GM19372 (cell line): Measurements from ENCODE around the gene HERPUD2.
"Not testable (repeated sequence)": the region's sequence is repeated elsewhere in the genome, so short reads cannot be mapped to it uniquely, and the experiment has no call there.

Experiments
- ATAC-seq: cut with Tn5 transposase; IDR thresholded peaks from one replicate; pipeline ENCODE4 v1.9.1; 2021; ENCODE audit warnings: mild to moderate bottlenecking, low read depth, moderate library complexity; ENCODE audit not compliant: unreplicated experiment

HERPUD2 gene

GRCh38 chr7:35681231-35682029 is 13.5 kb downstream of the HERPUD2 start:
- ATAC-seq: no peak

DNA sequence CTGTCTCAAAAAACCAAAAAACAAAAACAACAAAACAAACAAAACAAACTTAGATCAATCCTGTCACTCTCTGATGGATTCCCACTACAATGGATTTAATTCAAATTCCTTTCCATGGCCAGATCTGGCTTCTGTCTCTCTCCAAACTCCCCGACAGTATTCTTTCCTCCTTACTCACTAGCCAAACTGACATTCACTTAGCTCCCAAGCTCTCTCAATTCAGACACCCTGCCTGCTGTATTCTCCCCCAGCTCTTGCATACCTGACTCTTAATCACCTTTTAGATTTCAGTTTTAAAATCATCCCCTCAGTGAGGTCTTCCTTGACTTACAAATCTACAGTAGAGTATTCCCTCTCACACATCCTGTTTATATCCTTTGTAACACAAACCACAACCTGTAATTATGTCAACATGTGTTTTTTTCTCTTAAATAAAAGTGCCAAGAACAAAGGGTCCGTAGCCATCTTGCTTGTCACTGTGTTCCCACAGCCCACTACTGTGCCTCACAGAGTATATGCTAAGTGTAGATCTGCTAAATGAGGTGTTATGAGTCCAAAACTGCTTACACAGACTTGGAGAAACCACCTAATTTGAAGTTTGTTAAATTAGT is 14.4 kb downstream of the HERPUD2 start:
- no peak for ATAC-seq

DNA sequence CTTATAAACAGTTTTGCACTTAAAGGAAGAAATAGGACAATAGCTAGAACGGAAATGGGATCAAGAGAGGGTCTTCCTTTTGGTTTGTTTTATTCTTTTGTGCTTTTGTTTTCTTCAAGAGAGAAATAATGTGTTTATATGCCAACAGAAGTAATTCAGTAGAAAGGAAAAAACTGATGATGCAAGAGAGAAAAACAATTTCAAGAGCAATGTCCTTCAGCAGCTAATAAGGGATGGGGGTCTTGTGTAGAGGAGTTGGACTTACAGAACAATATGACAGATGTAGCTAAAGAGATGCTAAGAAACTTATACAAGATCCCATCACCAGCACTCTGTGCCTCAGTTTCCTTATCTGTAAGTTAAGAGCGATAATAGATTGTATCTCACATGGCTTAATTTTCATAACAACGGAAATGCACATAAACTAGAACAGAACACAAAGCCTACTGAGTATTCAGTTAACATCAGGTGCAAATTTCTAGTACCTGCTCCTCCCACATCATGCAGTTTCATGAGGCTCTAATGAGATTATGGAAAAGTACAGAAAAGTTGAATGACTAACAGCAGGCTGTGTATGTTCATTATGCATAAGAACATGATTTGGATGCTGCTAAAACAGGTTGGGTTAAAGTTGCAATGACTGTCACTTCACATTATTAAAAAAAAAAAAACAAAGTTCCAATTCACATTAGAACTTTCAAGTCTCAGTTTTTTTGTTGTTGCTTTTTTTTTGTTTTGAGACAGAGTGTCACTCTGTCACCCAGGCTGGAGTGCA is 17.2 kb downstream of the HERPUD2 start:
- no peak for ATAC-seq

- no peak for ATAC-seq
These were observed 18.7 kb downstream of the HERPUD2 start for GRCh38 chr7:35676211-35676610.

DNA sequence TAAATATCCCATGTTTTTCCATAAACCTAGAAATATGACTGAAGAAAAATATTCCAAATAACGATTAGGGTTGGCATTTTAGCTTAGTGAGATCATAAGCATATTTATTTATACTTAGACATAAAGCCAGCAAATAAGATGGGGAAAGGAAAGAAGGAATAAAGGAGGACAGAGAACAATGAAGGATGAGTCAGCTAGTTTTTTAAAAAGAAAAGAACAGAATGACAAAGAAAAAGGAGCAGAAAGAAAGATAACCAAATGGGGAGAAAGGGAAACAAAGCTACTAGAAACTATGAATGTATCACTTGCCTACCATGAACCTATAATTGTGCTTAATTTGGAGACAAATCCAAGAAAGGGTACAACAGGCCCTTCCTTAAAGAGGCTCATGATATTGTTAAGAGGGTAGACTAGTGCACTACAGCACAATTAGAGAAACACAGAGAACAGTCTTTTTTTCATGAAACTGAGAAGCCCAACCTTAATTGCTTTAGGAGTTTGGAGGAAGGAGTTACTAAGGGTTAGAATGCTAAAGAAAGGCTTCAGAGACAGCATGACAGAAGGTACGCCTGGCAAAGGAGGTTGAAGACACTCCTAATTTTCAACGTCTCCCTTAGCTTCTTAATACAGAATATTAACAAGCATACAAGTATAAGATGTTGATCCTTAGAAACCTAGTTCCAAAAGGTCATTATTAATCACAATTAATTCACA is 23.9 kb downstream of the HERPUD2 start:
- no peak for ATAC-seq

- not testable (repeated sequence) for ATAC-seq
These were observed 34.5 kb downstream of the HERPUD2 start for GRCh38 chr7:35660411-35660810.

DNA sequence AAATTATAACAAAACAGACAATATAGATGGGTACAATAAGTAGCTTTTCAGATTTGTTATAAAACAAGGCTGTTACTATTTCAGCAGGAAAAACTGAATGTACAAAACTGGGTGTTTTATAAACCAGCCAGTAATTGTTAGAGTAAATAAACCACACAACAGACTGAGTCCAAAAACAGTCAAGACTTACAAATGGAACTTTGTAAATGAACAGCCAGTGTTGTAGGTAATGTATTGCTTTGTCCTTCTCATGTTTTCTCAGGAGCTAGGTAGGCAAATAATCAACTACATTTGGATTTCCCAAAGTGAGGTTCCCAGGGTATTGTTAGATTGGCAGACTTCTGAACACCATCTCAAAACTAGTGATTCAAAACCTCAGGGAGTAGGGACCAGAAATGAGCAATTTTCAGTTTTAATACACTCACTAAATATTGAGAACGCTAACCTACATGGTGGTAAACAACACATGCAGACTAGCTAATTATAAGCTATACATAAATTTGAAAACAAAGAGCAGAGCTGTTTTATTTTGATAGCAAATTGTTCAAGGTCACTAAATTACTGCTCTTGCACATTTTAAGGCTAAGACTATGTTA is 36.2 kb downstream of the HERPUD2 start:
- no peak for ATAC-seq

DNA sequence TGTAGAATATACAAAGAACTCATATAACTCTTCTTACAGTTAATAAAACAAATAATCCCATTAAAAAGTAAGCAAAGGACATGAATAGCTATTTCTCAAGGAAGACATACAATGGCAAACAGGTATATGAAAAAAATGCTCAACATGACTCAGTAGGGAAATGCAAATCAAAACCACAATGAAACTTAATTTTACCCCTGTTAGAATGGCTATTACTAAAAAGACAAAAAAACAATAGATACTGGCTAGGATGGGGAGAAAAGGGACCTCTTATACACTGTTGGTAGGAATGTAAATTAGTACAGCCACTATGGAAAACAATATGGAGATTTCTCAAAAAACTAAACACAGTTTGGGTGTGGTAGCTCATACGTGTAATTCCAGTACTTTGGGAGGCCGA is 37.8 kb downstream of the HERPUD2 start:
- no peak for ATAC-seq

DNA sequence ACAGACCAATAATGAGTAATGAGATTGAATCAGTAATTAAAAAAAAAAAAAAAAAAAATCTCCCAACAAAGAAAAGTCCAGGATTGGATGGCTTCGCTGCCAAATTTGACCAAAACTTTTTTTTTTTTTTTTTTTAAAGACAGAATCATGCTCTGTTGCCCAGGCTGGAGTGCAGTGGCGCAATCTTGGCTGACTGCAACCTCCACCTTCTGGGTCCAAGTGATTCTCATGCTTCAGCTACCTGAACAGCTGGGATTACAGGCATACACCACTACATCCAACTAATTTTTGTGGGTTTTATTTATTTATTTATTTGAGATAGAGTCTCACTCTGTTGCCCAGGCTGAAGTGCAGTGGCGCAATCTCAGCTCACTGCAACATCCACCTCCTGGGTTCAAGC is 40.4 kb downstream of the HERPUD2 start:
- not testable (repeated sequence) for ATAC-seq

GRCh38 chr7:35652124-35652523 is 42.8 kb downstream of the HERPUD2 start:
- no peak for ATAC-seq

GRCh38 chr7:35650751-35651150 is 44.2 kb downstream of the HERPUD2 start:
- ATAC-seq: no peak

- no peak for ATAC-seq
These were observed 45.2 kb downstream of the HERPUD2 start for GRCh38 chr7:35649711-35650110.

DNA sequence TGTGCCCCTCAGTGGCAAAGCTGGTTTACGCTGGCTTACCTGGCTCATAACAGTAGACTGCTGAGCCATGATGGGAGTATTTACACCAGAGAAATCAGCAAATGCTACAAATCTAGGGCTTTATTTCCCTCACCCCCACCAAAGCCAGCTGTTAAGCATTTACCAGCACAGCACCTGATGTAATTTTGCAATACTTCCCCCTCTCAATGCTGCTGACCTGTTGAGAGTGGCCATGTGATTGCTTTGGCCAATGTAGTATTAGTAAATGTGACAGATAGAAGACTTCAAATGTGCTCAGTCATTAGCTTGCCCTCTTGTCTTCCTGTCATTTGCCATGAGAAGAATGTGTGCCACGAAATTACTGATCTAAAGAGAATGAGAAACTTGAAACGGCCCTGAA is 46.6 kb downstream of the HERPUD2 start:
- no peak for ATAC-seq

DNA sequence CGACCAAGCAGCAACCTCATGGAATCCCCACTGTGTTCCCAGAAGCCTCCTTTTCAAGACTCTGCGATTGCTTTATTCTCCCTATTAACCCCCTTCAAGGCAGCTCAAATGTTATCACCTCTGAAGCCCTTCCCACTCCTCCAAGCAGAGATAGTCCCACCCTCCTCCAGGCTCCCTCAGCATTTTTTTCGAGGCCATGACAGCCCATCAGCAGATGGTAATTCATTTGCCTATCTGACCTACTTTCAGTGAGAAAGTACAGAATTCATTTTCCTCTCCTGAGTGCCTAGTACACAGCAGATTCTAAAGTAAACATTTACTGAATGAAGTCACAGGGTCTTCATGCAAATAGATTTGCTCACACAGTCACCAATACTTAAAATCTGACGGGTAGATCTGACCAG is 47.8 kb downstream of the HERPUD2 start:
- no peak for ATAC-seq

DNA sequence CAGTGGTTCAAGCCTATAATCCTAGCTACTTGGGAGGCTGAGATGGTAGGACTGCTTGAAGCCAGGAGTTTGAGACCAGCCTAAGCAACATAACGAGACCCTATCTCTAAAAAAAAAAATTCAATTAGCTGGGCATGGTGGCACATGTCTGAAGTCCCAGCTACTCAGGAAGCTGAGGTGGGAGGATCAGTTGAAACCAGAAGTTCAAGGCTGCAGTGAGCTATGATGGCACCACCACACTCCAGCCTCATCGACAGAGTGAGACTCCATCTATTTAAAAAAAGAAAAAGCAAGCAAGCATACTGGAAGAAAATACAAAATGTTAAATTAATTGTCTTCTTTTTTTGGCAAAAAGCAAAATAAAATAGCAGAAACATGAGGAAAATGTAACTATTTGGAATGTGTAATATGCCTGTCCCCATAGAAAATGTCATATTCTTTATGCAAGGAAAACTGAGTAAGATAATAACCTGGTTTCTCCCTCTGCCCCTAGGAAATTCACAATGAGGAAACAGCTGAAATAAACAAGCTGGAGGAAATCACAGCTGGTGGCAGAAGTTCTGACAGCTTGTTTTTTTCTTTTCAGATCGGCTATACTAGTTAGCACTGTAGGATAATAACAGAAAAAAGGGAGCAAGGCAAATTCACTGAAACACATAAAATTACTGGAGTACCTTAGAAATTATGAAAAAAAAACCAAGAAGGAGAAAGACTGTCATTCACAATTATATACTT is 48.5 kb downstream of the HERPUD2 start:
- no peak for ATAC-seq

DNA sequence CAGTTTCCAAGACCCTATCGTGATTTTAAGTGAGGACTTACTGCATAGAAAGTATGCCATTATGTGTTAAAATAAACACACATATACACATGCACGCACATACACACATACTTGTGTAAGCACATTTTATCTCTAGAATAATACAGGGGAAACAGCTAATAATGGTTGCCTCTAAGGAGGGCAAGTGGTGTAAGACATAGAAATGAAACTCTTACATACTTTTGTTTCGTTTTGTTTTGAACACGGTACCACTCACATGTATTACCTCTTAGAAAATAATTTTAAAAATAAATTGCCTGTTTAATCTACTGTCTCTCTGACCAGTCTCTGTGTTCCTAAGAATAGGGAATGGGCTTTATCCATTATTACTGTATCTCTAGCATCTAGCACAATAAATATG is 49.2 kb downstream of the HERPUD2 start:
- ATAC-seq: no peak

GRCh38 chr7:35630024-35630972 is 64.6 kb downstream of the HERPUD2 start:
- no peak for ATAC-seq

DNA sequence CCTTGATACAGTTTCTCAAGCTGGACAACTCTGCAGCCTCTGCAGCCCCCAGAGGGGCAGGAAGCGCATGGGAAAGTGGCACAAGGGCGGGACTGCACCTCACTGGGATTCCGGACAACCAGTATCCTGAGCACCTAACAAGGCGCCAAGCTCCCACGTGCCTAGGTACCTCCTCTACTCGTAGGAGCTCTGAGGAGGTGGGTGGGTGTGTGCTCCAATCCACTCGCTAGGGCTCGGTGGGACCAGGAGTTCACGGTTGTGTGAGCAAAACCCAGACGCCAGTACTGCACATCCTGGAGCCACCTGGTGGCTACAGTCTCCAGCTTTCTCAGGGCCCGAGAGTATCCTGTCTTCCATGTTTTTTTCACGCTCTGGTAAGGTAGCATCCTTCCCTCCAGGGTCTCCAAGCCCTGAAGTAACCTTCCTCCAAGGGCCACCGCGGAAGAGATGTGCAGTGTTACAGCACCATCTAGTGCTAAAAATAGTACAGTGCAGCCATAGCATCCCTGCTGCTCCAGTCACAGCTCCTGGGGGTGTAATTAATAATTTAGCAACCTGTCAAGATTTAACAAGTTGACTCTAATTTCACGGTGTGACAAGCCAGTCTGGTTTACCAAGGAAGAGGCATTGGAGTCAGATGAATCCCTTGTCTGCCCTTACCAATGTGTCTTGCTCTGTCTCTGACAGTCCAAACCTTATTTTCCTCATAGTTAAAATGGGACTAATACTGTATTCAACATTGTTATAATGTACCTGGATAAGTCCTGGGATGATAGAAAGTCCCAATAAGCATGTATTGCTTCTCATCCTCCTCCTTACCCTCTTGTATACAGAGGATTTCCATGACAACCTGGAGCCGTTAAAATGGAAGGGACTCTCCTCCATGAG is 70.4 kb downstream of the HERPUD2 start:
- ATAC-seq: peak; percentile 86
